SK-N-SH (cell line): ENCODE results near the gene RBM34. TPM values are rescaled to one million over a fixed set of nuclear protein-coding genes. Genes with fewer than 3 reads are reported as not detected.

Experiments
- CTCF ChIA-PET: fragments of 300-600, 350-600 bp; formaldehyde crosslinking; extraction: SDS; loops from one replicate; lab custom pipeline; 2021; lab: Yijun Ruan, JAX
- POLR2A ChIA-PET: fragments of 350-600 bp; sonication (Branson Sonifier 250); formaldehyde crosslinking; extraction: SDS; loops from one replicate; lab custom pipeline; 2020; ENCODE audit warnings: antibody characterized with exemption, inconsistent platforms; lab: Yijun Ruan, JAX
- DNase-seq: peaks from one replicate; pipeline ENCODE4 v3.0.0; 2012
- H2AFZ ChIP-seq: fragments of 200-600 bp; sonication (generic); 2 replicates; pipeline ENCODE4 v1.8.1; 2016; ENCODE audit warnings: antibody characterized with exemption, mild to moderate bottlenecking, low read depth
- H3F3A ChIP-seq: fragments of 200-600 bp; sonication (generic); replicated peaks from 2 replicates; pipeline ENCODE3; 2016; ENCODE audit warnings: antibody characterized with exemption, mild to moderate bottlenecking; ENCODE audit not compliant: insufficient read depth
- H3K27ac ChIP-seq, 2 experiments: fragments of 200-500 bp in 1 of 2; fragments of 200-600 bp in 1 of 2; sonication (Bioruptor generic) in 1 of 2; sonication (generic), shearing (Covaris generic) in 1 of 2; 2 replicates each; pipeline versions ENCODE4 v1.5.1 to v1.6.1; 2014 to 2016; ENCODE audit warnings: low read depth in 2 of 2, inconsistent platforms in 1 of 2, low read length in 1 of 2, mild to moderate bottlenecking in 1 of 2, mixed read lengths in 1 of 2
- H3K27me3 ChIP-seq: fragments of 200-600 bp; sonication (generic), shearing (Covaris generic); 2 replicates; pipeline ENCODE4 v1.6.1; 2016; ENCODE audit warnings: mixed run types; ENCODE audit not compliant: insufficient read depth
- H3K36me3 ChIP-seq, 2 experiments: fragments of 200-500 bp in 1 of 2; fragments of 200-600 bp in 1 of 2; sonication (Bioruptor generic) in 1 of 2; sonication (generic) in 1 of 2; replicated peaks in 1 of 2; 2 replicates each; pipeline versions ENCODE3 to v1.5.1; 2014 to 2016; ENCODE audit warnings: low read length in 1 of 2, mild to moderate bottlenecking in 1 of 2; ENCODE audit not compliant: insufficient read depth in 2 of 2, control insufficient read depth in 1 of 2
- H3K4me1 ChIP-seq, 2 experiments: fragments of 200-500 bp in 1 of 2; fragments of 200-600 bp in 1 of 2; sonication (Bioruptor generic) in 1 of 2; sonication (generic), shearing (Covaris generic) in 1 of 2; 2 replicates each; pipeline versions ENCODE4 v1.5.1 to v1.6.1; 2014 to 2016; ENCODE audit warnings: low read depth in 1 of 2, low read length in 1 of 2, mixed run types in 1 of 2; ENCODE audit not compliant: insufficient read depth in 2 of 2, control insufficient read depth in 1 of 2
- H3K4me2 ChIP-seq: fragments of 200-600 bp; sonication (generic), shearing (Covaris generic); 2 replicates; pipeline ENCODE4 v1.6.1; 2017; ENCODE audit warnings: mixed run types
- H3K4me3 ChIP-seq, 2 experiments: fragments of 200-500 bp in 1 of 2; fragments of 200-600 bp in 1 of 2; sonication (Bioruptor generic) in 1 of 2; sonication (generic), shearing (Covaris generic) in 1 of 2; 2 replicates each; pipeline versions ENCODE4 v1.5.1 to v1.8.1; 2014 to 2016; ENCODE audit warnings: low read depth in 2 of 2, inconsistent platforms in 1 of 2, low read length in 1 of 2, mild to moderate bottlenecking in 1 of 2, mixed read lengths in 1 of 2, moderate library complexity in 1 of 2
- H3K79me2 ChIP-seq: fragments of 200-600 bp; sonication (generic); 2 replicates; pipeline ENCODE4 v1.8.1; 2017; ENCODE audit warnings: mild to moderate bottlenecking; ENCODE audit not compliant: insufficient read depth
- H3K9ac ChIP-seq: fragments of 200-600 bp; sonication (generic); 2 replicates; pipeline ENCODE4 v1.6.1; 2017; ENCODE audit warnings: mixed run types
- H3K9me2 ChIP-seq: fragments of 200-600 bp; sonication (generic); 2 replicates; pipeline ENCODE4 v1.6.1; 2017; ENCODE audit warnings: mixed run types
- H3K9me3 ChIP-seq: fragments of 200-600 bp; sonication (generic); 2 replicates; pipeline ENCODE4 v1.6.1; 2017; ENCODE audit warnings: mixed run types, mild to moderate bottlenecking, moderate library complexity
- H4K20me1 ChIP-seq: fragments of 200-600 bp; sonication (generic); 2 replicates; pipeline ENCODE4 v1.6.1; 2017; ENCODE audit warnings: mild to moderate bottlenecking, mixed run types; ENCODE audit not compliant: insufficient read depth
- CTCF ChIP-seq: fragments of 200-600 bp; sonication (generic); IDR thresholded peaks from 2 replicates; pipeline ENCODE4 v1.6.1; 2017; ENCODE audit warnings: antibody characterized with exemption, mild to moderate bottlenecking, moderate library complexity
- FOSL2 ChIP-seq: IDR thresholded peaks from 2 replicates; pipeline ENCODE4 v1.4.0; 2012; ENCODE audit warnings: low read depth, mild to moderate bottlenecking, moderate library complexity, borderline replicate concordance
- FOXM1 ChIP-seq: IDR thresholded peaks from 2 replicates; pipeline ENCODE4 v1.4.0; 2012; ENCODE audit warnings: low read depth, mild to moderate bottlenecking
- GABPA ChIP-seq: IDR thresholded peaks from 2 replicates; pipeline ENCODE4 v1.4.0; 2012; ENCODE audit warnings: low read depth, mild to moderate bottlenecking
- JUND ChIP-seq: IDR thresholded peaks from 2 replicates; pipeline ENCODE4 v1.4.0; 2012
- MAX ChIP-seq: IDR thresholded peaks from 2 replicates; pipeline ENCODE4 v1.4.0; 2012; ENCODE audit warnings: low read depth
- MEF2A ChIP-seq: IDR thresholded peaks from 2 replicates; pipeline ENCODE4 v1.4.0; 2012; ENCODE audit warnings: low read depth, borderline replicate concordance
- MXI1 ChIP-seq: IDR thresholded peaks from 2 replicates; pipeline ENCODE4 v1.6.1; 2012; ENCODE audit warnings: mild to moderate bottlenecking, low read depth, low read length, improper control_type of control experiment
- RCOR1 ChIP-seq: fragments of 150-350 bp; IDR thresholded peaks from 2 replicates; pipeline ENCODE4 v1.6.1; 2017; ENCODE audit warnings: antibody characterized with exemption, low read length
- REST ChIP-seq: IDR thresholded peaks from 2 replicates; pipeline ENCODE4 v1.6.1; 2012; ENCODE audit warnings: mild to moderate bottlenecking, low read depth, low read length, moderate library complexity
- RXRA ChIP-seq: IDR thresholded peaks from 2 replicates; pipeline ENCODE4 v1.4.0; 2012; ENCODE audit warnings: low read depth, mild to moderate bottlenecking, borderline replicate concordance
- SMC3 ChIP-seq: IDR thresholded peaks from 2 replicates; pipeline ENCODE4 v1.6.1; 2012; ENCODE audit warnings: low read depth, low read length, improper control_type of control experiment
- TEAD4 ChIP-seq: IDR thresholded peaks from 2 replicates; pipeline ENCODE4 v1.4.0; 2012; ENCODE audit warnings: mild to moderate bottlenecking, borderline replicate concordance; ENCODE audit not compliant: insufficient read depth
- USF2 ChIP-seq: fragments of 150-350 bp; IDR thresholded peaks from 2 replicates; pipeline ENCODE4 v1.6.1; 2017; ENCODE audit warnings: antibody characterized with exemption, low read length, low read depth, borderline replicate concordance
- WGBS: methylation state at CpG from one replicate; pipeline ENCODE4 v1.1.6; 2017; ENCODE audit warnings: low lambda C conversion rate; 5-methylcytosine and 5-hydroxymethylcytosine counted together
- polyA plus RNA-seq, 3 experiments: library from polyadenylated mRNA; depleted of rRNA; stranded (reverse); fragments of >200 nt; gene quantifications; 2 replicates each; pipeline ENCODE4 v1.2.3, GENCODE V29; 2012

Gene RBM34
- polyA plus RNA-seq, 1 of the 3 experiments (the other 2 are of a cell fraction), result 39.9 TPM

- Histone ChIP-seq H3K27me3 (no peaks in the 10 kb centered on the region), H3K9me2 (no peaks in the 10 kb centered on the region), H3K4me2 (no peak overlapping the region), H3K79me2 (peaks cover 10% of the 10 kb centered on the region; the same call in 1 of the 2 replicates), H4K20me1 (no peaks in the 10 kb centered on the region), H3K9ac (no peak overlapping the region), H3K27ac (no peak overlapping the region), H3K9me3 (no peaks in the 10 kb centered on the region), H3K36me3 (peaks cover 43 to 89% of the 10 kb centered on the region in 2 experiments), H3K4me3 (no peak overlapping the region), H2AFZ (no peak overlapping the region), H3K4me1 (no peaks in the 10 kb centered on the region; a peak in 1 of 4 replicates), H3F3A (peaks cover 15% of the 10 kb centered on the region)
- CTCF ChIA-PET, result no interaction called here
- POLR2A ChIA-PET, result no interaction called here
- TF ChIP-seq FOXM1, result no peak
- TF ChIP-seq USF2, result no peak
- no peak for TF ChIP-seq FOSL2
- TF ChIP-seq MEF2A, result no peak
- no peak for TF ChIP-seq TEAD4
- no peak for TF ChIP-seq CTCF
- TF ChIP-seq REST, result no peak
- TF ChIP-seq GABPA, result no peak
- TF ChIP-seq MAX, result no peak
- no peak for TF ChIP-seq SMC3
- no peak for TF ChIP-seq MXI1
- no peak for TF ChIP-seq RXRA
- no peak for TF ChIP-seq JUND
- no peak for TF ChIP-seq RCOR1
- WGBS, result 90% methylated on average over 7 of the region's 7 CpGs
- DNase-seq, result no peak
These were observed 15.4 kb upstream of the RBM34 start for GRCh38 chr1:235176486-235176885.
